SK-N-SH treated with all-trans-retinoic acid at 6 μM for 48 hours (cell line): ENCODE results near the gene AHI1.

Experiments used
- ARNTL ChIP-seq: fragments of 450-650 bp; formaldehyde crosslinking; IDR thresholded peaks from 2 replicates; pipeline ENCODE4 v1.5.0; 2020; ENCODE audit warnings: low read depth, mild to moderate bottlenecking, moderate library complexity, borderline replicate concordance
- BACH2 ChIP-seq: fragments of 250-450 bp; sonication (Bioruptor Pico); IDR thresholded peaks from 2 replicates; pipeline ENCODE4 v1.9.0; 2021; ENCODE audit warnings: mild to moderate bottlenecking, borderline replicate concordance
- ISL1 ChIP-seq: fragments of 250-450 bp; sonication (Bioruptor Pico); IDR thresholded peaks from 2 replicates; pipeline ENCODE4 v2.1.2; 2022; ENCODE audit warnings: mild to moderate bottlenecking, moderate library complexity
- PATZ1 ChIP-seq: fragments of 250-450 bp; sonication (Bioruptor Pico); IDR thresholded peaks from 2 replicates; pipeline ENCODE4 v1.8.0; 2020; ENCODE audit warnings: mild to moderate bottlenecking, moderate library complexity, borderline replicate concordance
- TOX ChIP-seq: fragments of 250-450 bp; sonication (Bioruptor Pico); IDR thresholded peaks from 2 replicates; pipeline ENCODE4 v1.8.0; 2021; ENCODE audit warnings: mild to moderate bottlenecking, moderate library complexity, borderline replicate concordance
- ZFP3 ChIP-seq: fragments of 250-450 bp; sonication (Bioruptor Pico); IDR thresholded peaks from 2 replicates; pipeline ENCODE4 v1.5.0; 2020; ENCODE audit warnings: mild to moderate bottlenecking, moderate library complexity
- TF ChIP-seq, protein P1 (sequence below): fragments of 250-450 bp; sonication (Bioruptor Pico); IDR thresholded peaks from 2 replicates; pipeline ENCODE4 v1.5.1; 2020; ENCODE audit warnings: low read depth, mild to moderate bottlenecking, moderate library complexity

DNA sequence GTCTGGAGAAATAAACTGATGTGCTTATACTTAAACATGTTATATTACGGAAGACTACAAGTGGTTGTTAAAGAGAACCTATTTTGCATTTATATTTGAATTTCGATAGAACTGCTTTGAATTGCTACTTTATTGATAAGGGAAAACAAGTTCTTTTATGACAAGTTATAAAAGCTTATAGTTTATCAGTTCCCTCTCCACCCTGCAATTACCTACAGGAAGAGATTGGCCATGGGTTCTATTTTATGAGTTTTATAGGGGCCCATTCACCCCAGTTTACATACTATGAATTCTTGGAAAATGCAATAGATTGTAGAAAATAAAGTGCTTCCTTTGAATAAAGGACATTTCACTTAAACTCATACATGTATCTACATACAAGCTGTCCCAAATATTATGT, 144.4 kb downstream of the AHI1 start:
- TF ChIP-seq ZFP3, result no peak
- TF ChIP-seq, protein P1, sequence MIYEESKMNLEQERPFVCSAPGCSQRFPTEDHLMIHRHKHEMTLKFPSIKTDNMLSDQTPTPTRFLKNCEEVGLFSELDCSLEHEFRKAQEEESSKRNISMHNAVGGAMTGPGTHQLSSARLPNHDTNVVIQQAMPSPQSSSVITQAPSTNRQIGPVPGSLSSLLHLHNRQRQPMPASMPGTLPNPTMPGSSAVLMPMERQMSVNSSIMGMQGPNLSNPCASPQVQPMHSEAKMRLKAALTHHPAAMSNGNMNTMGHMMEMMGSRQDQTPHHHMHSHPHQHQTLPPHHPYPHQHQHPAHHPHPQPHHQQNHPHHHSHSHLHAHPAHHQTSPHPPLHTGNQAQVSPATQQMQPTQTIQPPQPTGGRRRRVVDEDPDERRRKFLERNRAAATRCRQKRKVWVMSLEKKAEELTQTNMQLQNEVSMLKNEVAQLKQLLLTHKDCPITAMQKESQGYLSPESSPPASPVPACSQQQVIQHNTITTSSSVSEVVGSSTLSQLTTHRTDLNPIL (CRISPR knock-in tag), result no peak
- no peak for TF ChIP-seq PATZ1
- TF ChIP-seq ARNTL (CRISPR knock-in tag), result no peak
- TF ChIP-seq TOX (CRISPR knock-in tag), result no peak
- TF ChIP-seq ISL1 (CRISPR knock-in tag), result no peak
- TF ChIP-seq BACH2 (CRISPR knock-in tag), result no peak
